ENCODE measurements around the gene GAA. TPM values are rescaled to one million over a fixed set of nuclear protein-coding genes. Genes with fewer than 3 reads are reported as not detected.

The GAA gene
- 10 to 100 TPM; 63.0 to 93.9 TPM for total RNA-seq

DNA sequence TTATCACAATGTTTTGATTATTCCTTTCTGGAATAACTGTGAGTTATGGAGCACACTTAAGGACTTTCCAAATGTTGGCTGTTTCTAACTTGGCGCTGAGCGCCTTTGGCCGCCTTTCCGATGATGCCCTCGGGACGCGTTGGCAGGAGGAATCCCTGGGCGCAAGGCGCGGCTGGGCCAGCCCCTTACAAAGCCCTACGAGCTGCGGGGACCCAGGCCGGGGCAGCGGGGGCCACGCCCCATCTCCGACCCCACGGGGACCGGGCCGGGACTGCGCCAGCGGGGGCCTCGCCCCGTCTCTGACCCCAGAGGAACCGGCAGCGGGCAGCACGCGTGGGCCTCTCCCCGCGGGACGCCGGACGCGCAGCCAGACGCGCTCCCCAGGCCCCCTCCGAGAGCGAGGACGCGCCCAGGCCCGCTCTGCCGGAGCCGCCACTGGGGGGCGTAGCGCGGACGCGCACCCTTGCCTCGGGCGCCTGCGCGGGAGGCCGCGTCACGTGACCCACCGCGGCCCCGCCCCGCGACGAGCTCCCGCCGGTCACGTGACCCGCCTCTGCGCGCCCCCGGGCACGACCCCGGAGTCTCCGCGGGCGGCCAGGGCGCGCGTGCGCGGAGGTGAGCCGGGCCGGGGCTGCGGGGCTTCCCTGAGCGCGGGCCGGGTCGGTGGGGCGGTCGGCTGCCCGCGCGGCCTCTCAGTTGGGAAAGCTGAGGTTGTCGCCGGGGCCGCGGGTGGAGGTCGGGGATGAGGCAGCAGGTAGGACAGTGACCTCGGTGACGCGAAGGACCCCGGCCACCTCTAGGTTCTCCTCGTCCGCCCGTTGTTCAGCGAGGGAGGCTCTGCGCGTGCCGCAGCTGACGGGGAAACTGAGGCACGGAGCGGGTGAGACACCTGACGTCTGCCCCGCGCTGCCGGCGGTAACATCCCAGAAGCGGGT lies at the start of gene GAA:
TSS of gene GAA (plus strand) at position 571 of the 935 bp plus-strand sequence. CDS start 3,006 bp downstream, outside the sequence.
- no peaks in the 10 kb centered on the region for H3K27me3 ChIP-seq
- peak within 1 kb of the TSS; percentile 82 to 90 for H3K4me3 ChIP-seq
- H3K4me1 ChIP-seq, result peaks cover 10% of the 10 kb centered on the region
- no peaks in the 10 kb centered on the region for H3K9me3 ChIP-seq
- ATAC-seq, result peak; percentile 93
- TF ChIP-seq, protein P1, sequence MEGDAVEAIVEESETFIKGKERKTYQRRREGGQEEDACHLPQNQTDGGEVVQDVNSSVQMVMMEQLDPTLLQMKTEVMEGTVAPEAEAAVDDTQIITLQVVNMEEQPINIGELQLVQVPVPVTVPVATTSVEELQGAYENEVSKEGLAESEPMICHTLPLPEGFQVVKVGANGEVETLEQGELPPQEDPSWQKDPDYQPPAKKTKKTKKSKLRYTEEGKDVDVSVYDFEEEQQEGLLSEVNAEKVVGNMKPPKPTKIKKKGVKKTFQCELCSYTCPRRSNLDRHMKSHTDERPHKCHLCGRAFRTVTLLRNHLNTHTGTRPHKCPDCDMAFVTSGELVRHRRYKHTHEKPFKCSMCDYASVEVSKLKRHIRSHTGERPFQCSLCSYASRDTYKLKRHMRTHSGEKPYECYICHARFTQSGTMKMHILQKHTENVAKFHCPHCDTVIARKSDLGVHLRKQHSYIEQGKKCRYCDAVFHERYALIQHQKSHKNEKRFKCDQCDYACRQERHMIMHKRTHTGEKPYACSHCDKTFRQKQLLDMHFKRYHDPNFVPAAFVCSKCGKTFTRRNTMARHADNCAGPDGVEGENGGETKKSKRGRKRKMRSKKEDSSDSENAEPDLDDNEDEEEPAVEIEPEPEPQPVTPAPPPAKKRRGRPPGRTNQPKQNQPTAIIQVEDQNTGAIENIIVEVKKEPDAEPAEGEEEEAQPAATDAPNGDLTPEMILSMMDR (IDR thresholded peaks at IDR 0.05), result peak; percentile 40 to 98 (median 90)
- peak; percentile 52 to 55 (median 54) for TF ChIP-seq POLR2A (IDR thresholded peaks at IDR 0.05)
- peak within 1 kb of the TSS; percentile 65 to 87 (median 73) for H3K27ac ChIP-seq
- 0% methylated on average over 9 to 76 of the region's 114 CpGs for WGBS, 2 donors
- intact Hi-C loops (cut with DNase I), result no loop called here
- H3K36me3 ChIP-seq (replicated peaks in 1 of 2; ENCODE audit: insufficient read depth in 1 of 2, low read depth in 2 of 2), result no peaks in the 10 kb centered on the region
- peak; percentile 81 to 87 (median 85) for DNase-seq

DNA sequence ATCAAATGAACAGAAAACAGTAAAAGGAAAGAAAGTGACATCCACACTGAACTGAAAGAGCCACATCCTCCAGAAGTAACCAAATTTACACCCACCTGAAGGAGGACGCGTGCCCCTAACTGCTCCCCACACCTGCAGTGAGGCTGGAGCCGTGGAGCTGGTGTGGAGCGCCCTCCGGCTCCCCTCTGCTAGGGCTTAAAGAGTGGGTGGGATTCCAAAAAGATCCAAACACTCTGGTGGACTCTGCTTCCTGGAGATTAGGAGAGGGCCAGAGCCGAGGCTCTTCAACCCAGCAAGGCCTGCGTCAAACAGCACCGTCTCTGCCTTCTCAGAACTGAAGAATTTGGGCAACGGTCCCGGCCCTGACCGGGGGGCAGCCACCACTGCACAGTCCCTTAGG lies 49.7 kb upstream of the GAA start:
- Histone ChIP-seq H3K36me3 (replicated peaks in 1 of 2; ENCODE audit: insufficient read depth in 1 of 2, low read depth in 2 of 2) (no peaks in the 10 kb centered on the region), H3K27me3 (no peaks in the 10 kb centered on the region), H3K27ac (no peak overlapping the region), H3K9me3 (no peaks in the 10 kb centered on the region), H3K4me3 (no peak overlapping the region), H3K4me1 (no peaks in the 10 kb centered on the region)
- 84 to 98% methylated on average over 5 to 11 of the region's 11 CpGs for WGBS, 2 donors
- intact Hi-C loops (cut with DNase I), result no loop called here
- DNase-seq, result no peak
- TF ChIP-seq POLR2A (IDR thresholded peaks at IDR 0.05), result no peak
- TF ChIP-seq, protein P1 (IDR thresholded peaks at IDR 0.05), result no peak
- no peak for ATAC-seq

DNA sequence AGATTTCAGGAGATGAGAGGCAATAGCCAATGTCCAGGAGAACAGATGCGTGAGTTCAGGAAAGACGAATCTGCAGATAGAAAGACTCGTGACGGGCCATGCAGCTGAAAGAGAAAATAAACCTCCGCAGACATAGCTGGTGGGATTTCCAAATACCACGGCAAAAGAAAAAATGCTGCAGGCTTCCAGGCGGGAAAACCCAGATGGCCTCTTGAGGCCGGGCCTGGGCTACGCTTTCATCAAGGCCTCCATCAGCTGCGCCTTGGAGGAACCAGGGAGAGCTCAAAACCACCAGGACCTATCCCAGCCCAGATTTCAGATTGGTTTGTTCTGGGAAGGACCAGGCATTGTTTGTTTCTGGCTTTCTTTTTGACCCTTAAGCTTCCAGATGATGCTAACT lies 48.3 kb upstream of the GAA start:
- 80 to 85% methylated on average over 10 of the region's 10 CpGs for WGBS, 2 donors
- Histone ChIP-seq H3K27me3 (no peaks in the 10 kb centered on the region), H3K9me3 (no peaks in the 10 kb centered on the region), H3K4me3 (no peak overlapping the region), H3K36me3 (replicated peaks in 1 of 2; ENCODE audit: insufficient read depth in 1 of 2, low read depth in 2 of 2) (no peaks in the 10 kb centered on the region), H3K27ac (no peak overlapping the region), H3K4me1 (no peaks in the 10 kb centered on the region)
- intact Hi-C loops (cut with DNase I), result no loop called here
- no peak for ATAC-seq
- no peak for DNase-seq
- TF ChIP-seq POLR2A (IDR thresholded peaks at IDR 0.05), result no peak
- TF ChIP-seq, protein P1 (IDR thresholded peaks at IDR 0.05), result no peak

DNA sequence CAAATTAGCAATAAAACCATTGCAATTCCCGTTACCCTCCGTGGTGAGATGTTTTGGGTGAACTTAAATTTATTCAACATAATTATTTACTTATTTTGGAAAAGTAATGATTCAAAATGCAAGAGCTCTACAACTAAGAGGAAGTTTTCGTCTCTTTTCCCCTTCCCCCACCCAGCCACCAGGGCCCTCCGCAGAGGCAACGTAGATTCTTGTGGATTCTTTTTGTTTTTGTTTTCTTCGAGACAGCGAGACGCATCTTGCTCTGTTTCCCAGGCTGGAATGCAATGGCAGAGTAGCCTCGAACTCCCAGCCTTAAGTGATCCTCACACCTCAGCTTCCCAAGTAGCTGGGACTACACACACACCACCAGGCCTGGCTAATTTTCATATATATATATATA lies 45.8 kb upstream of the GAA start:
- H3K4me3 ChIP-seq, result no peak overlapping the region
- no peaks in the 10 kb centered on the region for H3K27me3 ChIP-seq
- TF ChIP-seq, protein P1 (IDR thresholded peaks at IDR 0.05), result no peak
- TF ChIP-seq POLR2A (IDR thresholded peaks at IDR 0.05), result no peak
- no peaks in the 10 kb centered on the region for H3K36me3 ChIP-seq (replicated peaks in 1 of 2; ENCODE audit: insufficient read depth in 1 of 2, low read depth in 2 of 2)
- DNase-seq (no peak), ATAC-seq (no peak)
- no peak overlapping the region for H3K27ac ChIP-seq
- H3K4me1 ChIP-seq, result no peaks in the 10 kb centered on the region
- intact Hi-C loops (cut with DNase I), result no loop called here
- WGBS, 2 donors, result 85 to 88% methylated on average over 9 of the region's 9 CpGs
- no peaks in the 10 kb centered on the region for H3K9me3 ChIP-seq

Data from body of pancreas (tissue), 4 donors.